GM11168 (cell line): ENCODE results near the gene SYDE2.

Experiments
- in situ Hi-C: fragments of 300-500 bp; cut with MboI; formaldehyde crosslinking; loops from one replicate; pipeline ENCODE4 v1.12.0; 2022; ENCODE audit warnings: low sequenced_read_pairs; ENCODE audit not compliant: unreplicated experiment

SYDE2 gene, protein sequence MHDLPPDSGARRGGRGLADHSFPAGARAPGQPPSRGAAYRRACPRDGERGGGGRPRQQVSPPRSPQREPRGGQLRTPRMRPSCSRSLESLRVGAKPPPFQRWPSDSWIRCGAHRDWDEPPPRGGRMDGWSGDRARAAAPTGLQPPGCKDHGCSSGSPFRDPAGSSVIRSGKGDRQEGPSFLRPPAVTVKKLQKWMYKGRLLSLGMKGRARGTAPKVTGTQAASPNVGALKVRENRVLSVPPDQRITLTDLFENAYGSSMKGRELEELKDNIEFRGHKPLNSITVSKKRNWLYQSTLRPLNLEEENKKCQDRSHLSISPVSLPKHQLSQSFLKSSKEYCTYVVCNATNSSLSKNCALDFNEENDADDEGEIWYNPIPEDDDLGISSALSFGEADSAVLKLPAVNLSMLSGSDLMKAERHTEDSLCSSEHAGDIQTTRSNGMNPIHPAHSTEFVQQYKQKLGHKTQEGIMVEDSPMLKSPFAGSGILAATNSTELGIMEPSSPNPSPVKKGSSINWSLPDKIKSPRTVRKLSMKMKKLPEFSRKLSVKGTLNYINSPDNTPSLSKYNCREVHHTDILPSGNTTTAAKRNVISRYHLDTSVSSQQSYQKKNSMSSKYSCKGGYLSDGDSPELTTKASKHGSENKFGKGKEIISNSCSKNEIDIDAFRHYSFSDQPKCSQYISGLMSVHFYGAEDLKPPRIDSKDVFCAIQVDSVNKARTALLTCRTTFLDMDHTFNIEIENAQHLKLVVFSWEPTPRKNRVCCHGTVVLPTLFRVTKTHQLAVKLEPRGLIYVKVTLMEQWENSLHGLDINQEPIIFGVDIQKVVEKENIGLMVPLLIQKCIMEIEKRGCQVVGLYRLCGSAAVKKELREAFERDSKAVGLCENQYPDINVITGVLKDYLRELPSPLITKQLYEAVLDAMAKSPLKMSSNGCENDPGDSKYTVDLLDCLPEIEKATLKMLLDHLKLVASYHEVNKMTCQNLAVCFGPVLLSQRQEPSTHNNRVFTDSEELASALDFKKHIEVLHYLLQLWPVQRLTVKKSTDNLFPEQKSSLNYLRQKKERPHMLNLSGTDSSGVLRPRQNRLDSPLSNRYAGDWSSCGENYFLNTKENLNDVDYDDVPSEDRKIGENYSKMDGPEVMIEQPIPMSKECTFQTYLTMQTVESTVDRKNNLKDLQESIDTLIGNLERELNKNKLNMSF

DNA sequence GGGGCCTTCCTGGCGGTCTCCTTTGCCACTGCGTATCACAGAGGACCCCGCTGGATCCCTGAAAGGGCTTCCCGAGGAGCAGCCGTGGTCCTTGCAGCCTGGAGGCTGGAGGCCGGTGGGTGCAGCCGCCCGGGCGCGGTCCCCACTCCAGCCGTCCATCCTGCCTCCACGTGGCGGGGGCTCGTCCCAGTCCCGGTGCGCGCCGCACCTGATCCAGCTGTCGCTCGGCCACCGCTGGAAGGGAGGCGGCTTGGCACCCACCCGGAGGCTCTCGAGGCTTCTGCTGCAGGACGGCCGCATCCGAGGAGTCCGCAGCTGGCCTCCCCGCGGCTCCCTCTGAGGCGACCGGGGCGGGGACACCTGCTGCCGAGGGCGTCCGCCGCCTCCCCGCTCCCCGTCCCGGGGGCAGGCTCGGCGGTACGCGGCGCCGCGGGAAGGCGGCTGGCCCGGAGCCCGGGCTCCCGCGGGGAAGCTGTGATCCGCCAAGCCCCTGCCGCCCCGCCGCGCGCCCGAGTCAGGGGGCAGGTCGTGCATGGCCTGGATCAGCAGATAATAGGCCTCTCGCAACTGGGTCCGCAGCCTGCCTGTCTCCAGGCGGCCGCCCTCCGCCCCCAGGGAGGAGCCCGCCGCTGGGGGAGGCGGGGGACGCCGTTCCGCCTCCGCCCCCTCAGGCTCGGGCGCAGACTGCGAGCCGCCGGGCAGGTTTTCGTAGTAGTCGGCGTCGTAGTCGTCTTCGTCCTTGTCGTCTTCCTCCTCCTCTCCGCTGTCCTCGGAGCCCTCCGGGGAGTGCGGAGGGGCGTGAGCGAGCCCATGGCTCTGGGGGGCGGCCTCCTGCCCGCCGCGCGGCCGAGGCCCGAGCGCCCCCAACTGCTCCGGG is at the start of gene SYDE2:
Gene SYDE2 (minus strand): TSS at position 554 of the 877 bp plus-strand sequence. CDS start 20 bp downstream, at position 534.
- in situ Hi-C loops, result no loop called here

DNA sequence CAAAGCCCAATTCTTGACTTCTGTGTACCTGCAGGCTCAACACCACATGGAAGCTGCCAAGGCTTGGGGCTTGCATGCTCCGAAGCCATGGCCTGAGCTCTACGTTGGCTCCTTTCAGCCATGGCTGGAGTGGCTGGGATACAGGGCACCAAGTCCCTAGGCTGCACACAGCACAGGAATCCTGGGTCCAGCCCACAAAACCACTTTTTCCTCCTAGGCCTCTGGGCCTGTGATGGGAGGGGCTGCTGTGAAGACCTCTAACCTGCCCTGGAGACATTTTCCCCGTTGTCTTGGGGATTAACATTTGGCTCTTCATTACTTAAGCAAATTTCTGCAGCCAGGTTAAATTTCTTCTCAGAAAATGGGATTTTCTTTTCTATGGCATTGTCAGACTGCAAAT is 48.2 kb upstream of the SYDE2 start:
- in situ Hi-C loops, result loop anchor here (10.0 kb wide), 1 partner anchor 304 kb away; no protein-coding TSS in a partner anchor

DNA sequence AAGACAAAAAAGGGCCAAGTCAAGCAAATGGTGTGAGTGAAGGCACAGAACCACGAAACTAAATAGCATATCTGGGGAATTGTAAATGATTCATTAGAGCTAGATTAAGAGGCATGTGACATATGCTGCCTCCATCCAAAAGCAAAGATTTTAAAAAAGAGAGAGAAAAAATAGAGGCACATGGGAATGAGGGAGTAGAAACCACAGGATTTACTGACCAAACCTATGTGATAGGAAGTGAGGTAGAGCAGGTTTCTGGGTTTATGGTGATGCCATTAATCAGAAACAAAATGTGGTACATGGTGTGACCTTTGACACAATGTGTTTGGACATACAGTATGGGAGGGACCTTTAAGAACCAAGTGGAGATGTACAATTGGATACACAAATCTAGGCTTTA is 45.1 kb upstream of the SYDE2 start:
- in situ Hi-C loops, result loop anchor here (10.0 kb wide), 1 partner anchor 301 kb away; no protein-coding TSS in a partner anchor

DNA sequence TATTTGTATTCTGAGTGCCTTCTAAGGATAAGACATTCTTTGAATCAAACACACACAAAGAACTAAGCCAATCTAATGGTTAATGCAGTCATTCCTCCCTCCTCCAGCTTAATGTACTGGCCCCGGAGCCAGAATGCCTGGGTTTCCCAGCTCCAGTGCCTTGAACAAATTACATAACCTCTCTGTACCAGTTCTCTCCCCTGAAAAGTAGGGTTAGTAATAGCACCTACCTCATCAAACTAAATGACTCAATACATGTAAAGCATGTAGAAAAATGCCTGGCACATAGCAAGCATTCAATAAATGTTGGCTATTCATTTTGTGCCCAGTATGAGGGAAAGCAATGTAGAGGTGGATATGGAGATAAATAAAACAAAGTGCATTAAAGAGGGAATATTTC is 44.6 kb upstream of the SYDE2 start:
- in situ Hi-C loops, result loop anchor here (10.0 kb wide), 1 partner anchor 301 kb away; no protein-coding TSS in a partner anchor

DNA sequence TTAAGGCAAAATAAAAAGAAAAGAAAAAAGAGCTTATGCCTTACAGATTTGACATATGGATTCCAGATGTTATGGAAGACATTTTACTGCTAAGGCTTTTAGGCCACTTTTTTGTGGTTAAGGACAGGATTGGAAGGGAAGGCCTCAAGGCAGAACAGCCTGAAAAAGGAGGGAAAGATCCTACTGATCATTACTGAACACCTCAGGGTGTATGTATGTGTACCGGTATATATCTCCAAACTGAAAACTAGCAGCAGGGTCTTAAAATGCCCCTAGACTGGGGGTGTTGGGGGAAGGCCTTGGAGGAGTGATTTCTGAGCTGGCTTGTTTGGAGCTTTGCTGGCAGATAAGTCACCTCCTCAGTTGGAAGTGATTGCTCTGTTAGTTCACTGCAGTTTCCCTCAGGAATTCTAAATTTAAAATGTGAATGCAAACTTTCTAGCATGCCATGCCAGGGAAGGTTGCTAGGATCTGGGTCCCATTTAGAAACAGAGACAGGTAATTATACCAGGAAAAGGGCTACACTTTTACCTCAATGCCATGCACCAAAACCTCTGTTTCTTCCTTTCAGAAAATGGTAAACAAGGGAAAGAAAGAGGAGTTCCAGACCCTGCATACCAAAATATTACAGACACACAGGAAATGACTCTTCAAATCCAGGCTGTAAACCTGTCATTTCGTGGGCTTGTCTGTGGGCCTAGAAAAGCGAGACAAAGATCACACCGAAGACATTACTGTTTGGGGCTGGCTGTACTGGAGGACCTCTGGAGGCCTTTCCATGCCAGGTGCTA is 43.6 kb upstream of the SYDE2 start:
- in situ Hi-C loops, result loop anchor here (10.0 kb wide), 1 partner anchor 300 kb away; no protein-coding TSS in a partner anchor

DNA sequence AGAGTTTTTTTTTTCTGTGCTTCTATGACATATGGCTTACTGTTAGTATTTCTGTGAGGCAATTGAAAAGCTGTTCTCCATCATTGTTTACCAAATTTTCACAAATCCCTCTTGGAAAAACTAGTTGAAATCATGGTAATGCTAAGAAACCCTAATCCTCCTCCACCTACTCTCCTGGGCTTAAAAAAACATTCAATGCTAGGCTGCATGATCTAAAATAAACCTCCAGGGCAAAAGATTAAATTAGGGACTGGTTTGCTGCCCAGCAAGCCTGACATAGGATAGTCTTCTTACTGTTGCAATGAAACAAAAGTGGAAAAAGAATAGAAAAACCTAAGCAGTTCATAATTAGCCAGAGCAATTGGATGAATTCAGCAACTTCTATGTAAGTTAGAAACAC is 42.6 kb upstream of the SYDE2 start:
- in situ Hi-C loops, result loop anchor here (10.0 kb wide), 1 partner anchor 299 kb away; no protein-coding TSS in a partner anchor

DNA sequence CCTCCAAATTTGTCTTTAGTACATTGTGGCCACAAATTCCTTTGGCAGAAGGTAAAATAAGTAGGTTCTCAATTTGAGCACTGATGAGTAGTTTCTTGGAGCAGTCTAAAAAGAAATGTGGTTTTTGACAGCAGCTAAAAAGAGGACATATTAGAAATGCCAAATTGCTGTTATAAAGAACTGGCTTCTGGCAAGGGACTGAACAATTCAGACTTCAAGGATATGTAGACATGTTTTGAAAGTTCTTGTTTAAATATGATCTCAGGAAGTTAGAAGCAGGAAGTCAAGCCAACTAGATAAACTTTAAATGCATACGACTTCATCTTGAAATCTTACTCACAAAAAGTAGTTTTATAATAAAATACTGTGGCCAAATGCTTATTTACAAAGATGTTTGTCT is 39.8 kb upstream of the SYDE2 start:
- in situ Hi-C loops, result loop anchor here (10.0 kb wide), 1 partner anchor 296 kb away; no protein-coding TSS in a partner anchor

DNA sequence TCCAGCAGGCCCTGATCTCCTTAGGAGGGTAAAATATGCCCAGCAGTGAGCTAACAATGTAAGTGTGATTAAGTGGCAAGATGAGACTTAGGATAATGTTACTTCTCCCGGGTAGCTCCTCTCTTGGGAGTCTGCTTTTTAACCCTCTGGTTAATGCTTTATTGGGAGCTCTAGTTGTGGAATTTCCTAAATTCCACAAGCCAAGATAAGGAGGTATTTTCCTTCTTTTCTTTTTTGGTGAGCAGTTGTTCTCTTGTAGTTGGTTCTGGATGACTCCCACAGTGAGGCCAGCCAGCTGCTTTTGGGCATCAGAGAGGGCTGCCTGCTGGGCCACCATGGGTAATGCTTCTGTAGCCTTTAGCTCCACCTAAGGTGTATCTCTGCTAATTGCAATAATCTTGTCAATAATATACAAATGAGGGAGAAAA is 39.4 kb upstream of the SYDE2 start:
- in situ Hi-C loops, result loop anchor here (10.0 kb wide), 1 partner anchor 295 kb away; no protein-coding TSS in a partner anchor

DNA sequence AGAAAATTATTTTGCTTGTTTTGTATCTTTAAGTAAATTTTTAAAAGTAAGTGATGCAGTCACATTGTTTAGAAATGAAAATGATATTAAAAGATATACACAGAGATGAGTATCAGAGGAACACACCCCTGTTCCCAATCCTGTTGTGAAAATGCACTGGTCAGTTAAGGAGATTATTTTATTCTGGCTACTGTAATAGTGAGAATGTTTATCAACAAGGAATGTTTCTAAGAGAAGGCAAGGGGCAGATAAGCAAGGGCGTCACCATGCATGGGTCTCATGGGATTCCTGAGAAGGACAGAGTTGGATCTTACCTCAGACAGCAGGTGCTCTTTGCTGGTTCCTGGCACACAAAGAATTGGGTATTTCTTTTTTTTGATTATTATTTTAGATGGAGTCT is 36.8 kb upstream of the SYDE2 start:
- in situ Hi-C loops, result no loop called here

DNA sequence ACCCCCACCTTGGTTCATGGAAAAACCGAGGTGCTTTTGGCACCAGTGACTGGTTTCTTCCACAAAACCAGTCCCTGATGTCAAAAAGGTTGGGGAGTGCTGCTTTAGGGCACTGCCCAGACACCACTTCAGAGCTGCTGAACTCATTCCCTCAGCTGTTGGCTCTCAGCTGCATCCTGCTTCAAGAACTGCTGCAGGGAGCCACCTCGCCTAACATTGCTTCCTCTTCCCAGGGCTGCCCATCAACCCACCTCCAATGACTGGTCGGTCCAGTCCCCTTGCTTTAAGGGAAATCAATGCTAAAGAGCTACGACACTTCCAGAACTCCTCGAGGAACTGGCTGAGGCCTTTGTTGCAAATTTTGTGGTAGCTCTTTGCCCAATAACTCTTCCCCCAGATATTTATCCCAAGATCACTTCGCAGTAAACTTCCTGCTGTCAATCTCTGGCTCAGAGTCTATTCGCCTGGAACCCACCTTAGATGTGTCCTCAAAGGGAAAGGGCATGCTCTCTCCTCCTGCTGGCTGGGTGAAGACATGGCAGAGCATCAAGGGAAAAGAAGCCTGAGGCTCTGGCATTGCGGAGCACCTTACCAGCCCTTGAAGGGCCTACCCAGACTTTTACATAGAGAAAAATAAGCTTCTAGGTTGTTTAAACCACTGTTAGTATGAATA is 29.6 kb upstream of the SYDE2 start:
- in situ Hi-C loops, result no loop called here

DNA sequence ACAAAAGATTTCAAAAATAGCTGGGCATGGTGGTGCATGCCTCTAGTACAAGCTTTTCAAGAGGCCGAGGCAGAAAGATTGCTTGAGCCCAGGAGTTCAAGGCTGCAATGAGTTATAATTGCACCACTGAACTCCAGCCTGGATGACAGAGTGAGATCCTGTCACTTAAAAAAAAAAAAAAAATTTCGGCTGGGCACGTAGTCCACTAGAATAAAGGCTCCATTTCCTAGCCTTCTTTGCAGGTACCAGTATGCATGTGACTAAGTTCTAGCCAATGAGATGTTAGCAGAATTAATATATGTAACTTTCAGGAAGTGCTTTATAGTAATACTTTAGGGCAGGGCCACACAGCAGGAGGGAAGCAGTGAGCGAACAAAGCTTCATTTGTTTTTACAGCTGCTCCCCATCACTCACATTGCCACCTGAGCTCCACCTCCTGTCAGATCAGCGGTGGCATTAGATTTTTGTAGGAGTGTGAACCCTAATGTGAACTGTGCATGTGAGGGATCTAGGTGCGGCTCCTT is 28.8 kb upstream of the SYDE2 start:
- in situ Hi-C loops, result no loop called here

DNA sequence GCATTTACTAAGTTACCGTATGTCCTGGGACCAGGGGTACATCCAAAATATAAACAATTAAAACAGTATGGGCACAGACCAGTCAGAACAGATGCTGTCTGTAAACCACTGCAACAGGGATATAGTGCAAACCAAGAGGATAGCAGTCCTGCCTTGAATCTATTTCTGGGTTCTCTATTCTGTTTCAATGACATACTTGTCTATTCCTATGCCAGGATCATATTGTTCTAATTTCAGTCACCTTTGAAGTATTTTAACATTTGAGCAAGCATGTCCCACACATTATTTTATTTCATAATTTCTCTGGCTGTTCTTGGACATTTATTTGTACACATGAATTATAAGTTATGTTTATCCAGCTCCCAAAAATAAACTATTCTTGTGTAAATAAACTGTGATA is 28.2 kb upstream of the SYDE2 start:
- in situ Hi-C loops, result no loop called here

DNA sequence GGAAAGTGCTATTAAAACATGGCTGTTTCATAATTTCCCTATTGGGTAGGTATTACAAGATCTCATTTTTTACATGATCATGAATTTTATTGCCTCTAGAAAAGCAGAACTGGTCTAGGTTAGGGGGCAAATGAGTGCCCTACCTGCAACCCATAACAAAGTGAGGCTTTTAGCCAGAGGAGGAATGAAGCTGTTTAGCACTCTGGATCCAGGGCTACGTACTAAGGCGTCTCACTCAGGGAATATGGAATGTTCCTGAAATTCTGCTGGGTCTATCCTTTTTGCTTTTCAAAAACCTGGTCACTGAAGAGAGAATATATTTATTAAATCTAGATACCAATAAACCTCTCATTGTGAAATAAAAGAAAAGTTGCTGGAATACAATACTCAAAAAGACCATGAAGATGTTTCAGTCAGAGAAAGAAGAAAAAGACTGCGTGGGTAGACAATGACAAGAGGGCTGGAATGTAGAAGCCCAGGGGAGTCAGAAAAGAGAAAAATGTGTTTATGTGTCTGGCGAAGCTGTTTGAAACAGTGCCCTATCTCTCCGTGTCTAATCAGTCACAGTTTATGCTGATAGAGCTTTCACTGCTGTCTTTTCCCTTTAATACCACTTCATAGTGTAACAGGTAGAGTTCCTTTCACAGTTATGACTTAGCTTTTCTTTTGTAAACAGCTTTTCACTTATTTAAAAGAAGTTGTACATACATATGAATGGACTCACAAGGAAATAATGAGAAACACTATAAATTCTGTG is 25.0 kb upstream of the SYDE2 start:
- in situ Hi-C loops, result no loop called here

DNA sequence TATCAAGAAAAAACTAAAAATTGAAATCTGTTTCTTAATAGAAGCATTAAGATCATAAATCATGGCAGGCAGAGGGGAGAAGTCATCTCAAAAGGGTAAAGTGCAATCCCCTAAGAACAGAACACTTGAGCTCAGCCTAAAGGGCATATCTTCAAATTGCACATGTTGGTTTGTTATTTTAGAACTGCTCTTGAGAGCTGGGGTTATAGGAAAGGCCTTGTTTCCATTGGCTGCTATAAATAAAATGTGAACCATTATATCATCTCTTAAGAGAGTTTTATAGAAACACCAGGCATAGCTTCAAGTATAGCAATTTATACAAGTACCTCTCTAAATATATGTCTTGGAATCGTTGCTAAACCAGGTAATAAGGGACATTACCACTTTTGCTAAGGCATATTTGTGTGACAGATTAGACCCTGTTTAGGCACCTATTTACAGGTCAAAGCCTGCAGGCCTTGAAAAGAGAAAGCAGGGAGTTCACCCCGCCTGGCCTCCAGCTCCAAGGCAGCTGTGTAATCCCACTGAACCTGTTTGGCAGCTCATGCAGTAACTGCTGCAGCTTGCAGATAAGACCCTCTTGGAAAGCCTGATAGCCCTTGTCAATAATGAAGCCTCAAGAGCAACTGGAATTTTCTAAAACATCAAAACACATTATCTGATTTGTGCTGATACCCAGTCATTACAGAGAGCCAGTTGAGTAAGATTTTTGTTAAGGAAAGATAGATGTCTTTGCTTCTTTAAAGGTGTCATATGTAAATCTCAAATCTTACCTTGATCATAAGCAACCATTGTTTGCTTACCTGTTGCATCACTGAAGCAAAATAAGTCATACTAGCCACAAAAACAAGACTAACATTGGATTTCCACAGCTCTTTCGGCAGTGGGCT is 24.2 kb upstream of the SYDE2 start:
- in situ Hi-C loops, result no loop called here

DNA sequence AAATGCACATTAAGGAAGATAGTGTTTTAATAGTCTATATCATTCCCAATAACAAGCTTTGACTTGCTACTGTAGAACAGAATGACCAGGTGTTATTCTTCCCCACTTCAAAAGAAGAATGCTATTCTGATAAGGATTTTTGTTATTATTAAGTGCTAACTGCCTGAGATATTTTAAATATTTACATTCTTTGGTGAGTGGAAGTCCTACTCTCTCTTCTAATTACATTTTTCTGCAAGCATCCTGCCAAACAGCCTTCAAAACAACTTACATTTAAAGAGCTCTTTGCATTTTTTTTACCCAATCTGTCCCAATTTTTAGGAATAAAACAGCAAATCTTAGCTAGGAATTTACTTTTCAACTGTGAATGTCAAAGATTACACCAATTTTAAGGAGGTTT is 23.5 kb upstream of the SYDE2 start:
- in situ Hi-C loops, result no loop called here

DNA sequence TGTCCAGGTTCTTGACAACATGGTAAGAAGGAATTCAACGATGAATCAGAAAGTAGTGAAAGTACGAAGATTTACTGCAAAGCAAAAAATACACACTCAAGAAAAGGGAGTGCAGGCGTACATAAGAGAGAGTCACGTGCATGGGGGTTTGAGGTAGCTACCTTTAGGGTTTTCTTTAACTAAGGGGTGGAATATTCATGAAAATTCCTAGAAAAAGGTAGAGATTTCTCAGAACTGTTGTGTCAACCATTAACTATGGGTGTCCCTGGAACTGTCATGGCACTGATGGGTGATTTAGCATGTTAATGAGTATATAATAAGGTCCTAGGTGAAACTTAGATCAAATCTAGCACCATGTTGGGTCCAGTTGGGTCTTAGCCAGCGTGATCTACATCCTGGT is 22.5 kb upstream of the SYDE2 start:
- in situ Hi-C loops, result no loop called here
